GM21447 (cell line): Measurements from ENCODE around the gene ERCC6.

Experiments used
- ATAC-seq: cut with Tn5 transposase; IDR thresholded peaks from one replicate; pipeline ENCODE4 v1.9.1; 2021; ENCODE audit not compliant: unreplicated experiment

The ERCC6 gene

GRCh38 chr10:49538381-49539319 lies at the start of gene ERCC6:
Gene ERCC6, minus strand, starts transcription at chr10:49539121.
- peak; percentile 75 for ATAC-seq

- ATAC-seq = no peak
Measured at GRCh38 chr10:49587981-49588380, 49.1 kb upstream of the ERCC6 start.

- no peak for ATAC-seq
Measured at GRCh38 chr10:49585387-49585786, 46.5 kb upstream of the ERCC6 start.

GRCh38 chr10:49579621-49580020 lies 40.7 kb upstream of the ERCC6 start:
- ATAC-seq = no peak

GRCh38 chr10:49578392-49578791 lies 39.5 kb upstream of the ERCC6 start:
- ATAC-seq = no peak

GRCh38 chr10:49577182-49577925 lies 38.4 kb upstream of the ERCC6 start:
- ATAC-seq = no peak

- ATAC-seq = no peak
Measured at GRCh38 chr10:49575489-49576072, 36.7 kb upstream of the ERCC6 start.

- no peak for ATAC-seq
Measured at GRCh38 chr10:49572594-49573114, 33.7 kb upstream of the ERCC6 start.

GRCh38 chr10:49571388-49571787 lies 32.5 kb upstream of the ERCC6 start:
- no peak for ATAC-seq

- no peak for ATAC-seq
Measured at GRCh38 chr10:49569031-49569631, 30.2 kb upstream of the ERCC6 start.

GRCh38 chr10:49568235-49568634 lies 29.3 kb upstream of the ERCC6 start:
- no peak for ATAC-seq

- no peak for ATAC-seq
Measured at GRCh38 chr10:49567810-49568209, 28.9 kb upstream of the ERCC6 start.

- ATAC-seq = no peak
Measured at GRCh38 chr10:49564461-49565009, 25.6 kb upstream of the ERCC6 start.

- ATAC-seq = no peak
Measured at GRCh38 chr10:49562893-49563292, 24.0 kb upstream of the ERCC6 start.

GRCh38 chr10:49560526-49560925 lies 21.6 kb upstream of the ERCC6 start:
- ATAC-seq = no peak

GRCh38 chr10:49559476-49559875 lies 20.6 kb upstream of the ERCC6 start:
- no peak for ATAC-seq

- no peak for ATAC-seq
Measured at GRCh38 chr10:49558190-49558589, 19.3 kb upstream of the ERCC6 start.

- no peak for ATAC-seq
Measured at GRCh38 chr10:49557681-49558080, 18.8 kb upstream of the ERCC6 start.

- ATAC-seq = no peak
Measured at GRCh38 chr10:49556723-49557122, 17.8 kb upstream of the ERCC6 start.

GRCh38 chr10:49552277-49552676 lies 13.4 kb upstream of the ERCC6 start:
- ATAC-seq = no peak

GRCh38 chr10:49550563-49550962 lies 11.6 kb upstream of the ERCC6 start:
- no peak for ATAC-seq
